NOMO-1 treated with dmso at 0.1 percent for 144 hours (cell line): ENCODE data around the gene LY6G6C.

ENCODE experiments used
- DNase-seq: peaks from one replicate; lab custom pipeline; 2025; ENCODE audit not compliant: unreplicated experiment; lab: John Stamatoyannopoulos, UW

LY6G6C gene

DNA sequence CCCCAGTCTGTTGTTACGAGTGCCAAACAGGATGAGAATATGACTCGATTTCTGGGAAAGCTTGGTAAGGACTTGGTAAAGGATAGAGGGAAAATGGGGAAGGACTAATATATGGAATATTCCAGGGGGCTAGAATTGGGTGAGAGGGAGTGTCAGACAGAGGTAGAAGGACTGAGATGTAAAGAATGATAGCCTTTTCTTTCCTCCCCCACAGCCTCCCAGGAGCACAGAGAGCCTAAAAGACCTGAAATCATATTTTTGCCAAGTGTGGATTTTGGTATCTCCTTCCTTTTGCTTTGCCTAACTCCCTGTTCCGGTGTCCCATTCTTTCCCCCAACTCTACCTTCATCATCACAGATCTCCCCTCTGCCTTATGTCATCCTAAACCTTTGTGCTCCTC lies 21.3 kb upstream of the LY6G6C start:
- no peak for DNase-seq

- no peak for DNase-seq
Observed at GRCh38 chr6:31741815-31742214, 20.3 kb upstream of the LY6G6C start.

DNA sequence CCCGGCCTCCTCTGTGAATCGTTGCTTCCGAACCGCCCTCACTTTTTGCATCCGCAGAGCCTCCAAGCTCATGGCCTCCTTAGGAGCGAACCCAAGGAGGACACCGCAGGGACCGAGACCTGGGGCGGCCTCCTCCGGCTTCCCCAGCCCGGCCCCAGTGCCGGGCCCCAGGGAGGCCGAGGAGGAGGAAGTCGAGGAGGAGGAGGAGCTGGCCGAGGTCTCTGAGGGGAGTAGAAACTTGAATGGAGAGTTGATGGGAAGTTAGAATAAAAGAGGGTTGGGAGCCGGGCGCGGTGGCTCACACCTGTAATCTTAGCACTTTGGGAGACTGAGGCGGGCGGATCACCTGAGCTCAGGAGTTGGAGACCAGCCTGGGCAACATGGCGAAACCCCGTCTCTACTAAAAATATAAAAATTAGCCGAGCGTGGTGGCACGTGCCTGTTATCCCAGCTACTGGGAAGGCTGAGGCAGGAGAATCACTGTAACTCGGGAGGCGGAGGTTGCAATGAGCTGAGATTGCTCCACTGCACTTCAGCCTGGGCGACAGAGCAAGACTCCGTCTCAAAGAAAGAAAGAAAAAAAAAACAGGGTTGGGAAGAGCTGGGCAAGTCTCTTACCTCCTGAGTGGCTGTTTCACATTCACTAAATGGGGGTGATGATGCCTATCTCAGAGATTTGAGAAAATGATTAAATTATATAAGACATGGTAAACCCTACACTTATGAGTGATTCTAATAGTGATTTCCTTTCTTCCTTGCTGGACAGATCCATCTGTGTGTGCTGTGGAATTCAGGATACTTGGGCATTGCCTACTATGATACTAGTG lies 19.1 kb upstream of the LY6G6C start:
- DNase-seq: peak; percentile 53

DNA sequence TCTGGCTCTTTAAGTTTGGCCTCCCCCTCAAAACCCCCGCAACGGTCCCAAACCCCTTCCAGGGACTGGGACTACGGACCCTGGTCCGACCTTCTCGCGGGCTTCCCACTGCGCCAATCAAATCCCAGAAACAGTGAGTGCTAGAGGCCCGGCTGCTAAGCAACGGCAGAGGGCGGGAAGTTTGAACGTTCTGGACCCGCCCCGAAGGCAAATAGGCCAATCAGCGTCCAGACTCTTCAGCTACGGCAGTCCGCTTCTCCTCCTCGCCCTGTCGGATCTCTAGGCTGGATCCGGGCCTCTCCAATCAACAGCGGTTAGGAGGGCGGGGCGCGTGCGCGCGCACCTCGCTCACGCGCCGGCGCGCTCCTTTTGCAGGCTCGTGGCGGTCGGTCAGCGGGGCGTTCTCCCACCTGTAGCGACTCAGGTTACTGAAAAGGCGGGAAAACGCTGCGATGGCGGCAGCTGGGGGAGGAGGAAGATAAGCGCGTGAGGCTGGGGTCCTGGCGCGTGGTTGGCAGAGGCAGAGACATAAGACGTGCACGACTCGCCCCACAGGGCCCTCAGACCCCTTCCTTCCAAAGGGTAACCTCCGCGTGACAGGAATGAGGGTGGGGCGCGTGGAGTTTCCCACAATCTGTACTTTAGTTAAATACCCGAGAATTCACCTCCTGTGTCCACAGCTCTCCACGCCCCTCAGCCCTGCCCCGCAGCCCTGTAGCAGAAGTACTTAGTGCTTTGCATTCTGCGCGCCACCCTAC lies 18.3 kb upstream of the LY6G6C start, which contains the start of gene MSH5:
Gene MSH5, plus strand, starts transcription at position 367 of the 758 bp plus-strand sequence. CDS start 462 bp downstream, outside the sequence.
- DNase-seq: peak; percentile 99

DNA sequence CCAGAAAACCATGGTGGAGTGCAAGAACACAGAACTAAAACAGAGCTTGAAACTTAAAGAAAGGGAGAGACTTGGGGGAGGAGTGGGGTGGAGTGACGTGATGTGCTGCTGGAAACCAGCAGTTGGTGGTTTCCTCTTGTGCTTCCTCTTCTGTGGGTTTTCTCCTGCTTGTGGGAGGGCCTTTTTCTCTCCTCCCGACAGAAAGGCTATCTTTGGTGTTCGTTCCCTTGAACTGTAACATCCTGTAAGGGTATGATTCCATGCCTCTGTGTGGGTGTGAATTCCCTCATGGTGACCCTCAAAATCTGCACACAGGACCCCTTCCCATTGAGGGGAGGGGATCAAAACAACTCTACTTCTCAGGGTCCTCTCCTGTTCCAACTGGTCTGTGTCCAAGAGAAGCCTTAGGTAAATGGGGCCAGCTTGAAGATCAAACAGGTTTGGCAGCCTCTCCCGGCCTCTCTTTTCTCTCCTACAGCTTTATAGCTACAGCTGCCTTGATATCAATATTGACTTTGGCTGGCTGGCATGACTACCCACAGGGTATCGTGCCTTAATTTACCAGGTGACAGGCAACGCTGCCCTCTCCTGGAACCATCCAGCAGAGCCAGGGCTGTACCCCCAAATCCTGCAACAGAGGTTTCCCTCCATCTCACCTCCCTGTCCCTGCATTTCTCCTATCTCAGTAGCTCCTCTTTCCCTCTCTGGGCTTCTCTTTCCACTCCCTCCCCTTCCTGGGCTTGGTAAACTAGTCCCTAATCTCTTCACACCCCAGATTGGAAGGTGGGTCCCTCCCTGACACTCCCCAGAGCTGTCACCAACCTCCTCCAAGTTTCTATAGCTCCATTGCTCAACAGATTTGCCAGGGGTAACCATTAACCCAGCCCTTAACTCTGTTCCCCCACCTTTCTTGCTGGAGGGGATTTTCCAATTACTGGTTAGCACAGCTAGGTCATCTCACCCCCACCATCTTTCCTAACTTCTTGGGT lies 16.7 kb upstream of the LY6G6C start:
- peak; percentile 99 for DNase-seq

DNA sequence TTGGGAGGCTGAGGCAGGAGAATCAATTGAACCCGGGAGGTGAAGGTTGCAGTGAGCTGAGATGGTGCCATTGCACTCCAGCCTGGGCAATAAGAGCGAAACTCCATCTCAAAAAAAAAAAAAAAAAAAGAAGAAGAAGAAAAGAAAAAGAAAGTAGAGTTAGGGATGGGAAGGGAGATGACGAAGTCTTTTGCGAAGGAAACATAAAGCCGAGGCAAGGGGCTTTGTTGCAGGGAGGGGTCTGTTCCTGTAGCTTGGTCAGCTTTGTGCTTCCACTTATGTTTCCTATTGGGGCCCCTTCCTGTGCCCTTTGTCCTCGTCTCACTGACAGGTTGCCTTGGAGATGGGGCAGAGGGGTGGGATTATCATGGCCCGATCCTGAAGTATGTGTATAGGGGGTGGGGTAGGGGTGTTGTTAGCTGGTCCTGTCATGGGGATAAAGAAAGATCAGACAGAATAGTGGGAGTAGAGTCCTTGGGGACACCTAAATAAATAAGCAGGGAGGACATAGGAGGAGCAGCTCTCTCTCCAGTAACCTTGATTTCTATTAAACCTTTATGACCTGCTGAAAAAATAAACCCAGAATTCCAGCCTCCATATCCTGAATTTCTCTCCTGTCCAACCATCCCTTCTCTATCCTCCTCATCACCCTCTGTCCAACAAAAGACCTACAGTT lies 15.9 kb upstream of the LY6G6C start:
- peak; percentile 69 for DNase-seq

DNA sequence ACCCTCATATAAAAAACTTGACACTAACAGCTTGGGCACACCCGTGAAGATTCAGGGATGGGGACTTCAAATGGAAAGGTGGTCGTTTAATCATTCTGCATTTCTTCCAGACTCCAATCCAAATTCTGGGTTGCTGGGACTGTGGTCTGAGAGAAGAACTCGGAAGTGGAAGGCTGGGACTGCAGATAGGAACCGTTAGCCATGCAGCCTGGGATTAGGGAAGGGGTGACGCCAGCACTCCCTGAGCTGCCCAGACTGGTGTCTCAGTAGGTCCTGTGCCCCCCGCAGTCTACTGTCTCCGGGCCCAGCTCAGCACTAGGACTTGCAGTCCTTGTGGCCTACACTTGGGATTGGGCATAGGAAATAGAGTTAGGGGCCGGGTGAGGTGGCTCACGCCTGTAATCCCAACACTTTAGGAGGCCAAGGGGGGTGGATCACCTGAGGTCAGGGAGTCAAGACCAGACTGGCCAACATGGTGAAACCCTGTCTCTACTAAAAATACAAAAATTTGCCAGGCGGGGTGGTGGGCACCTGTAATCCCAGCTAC lies 15.3 kb upstream of the LY6G6C start:
- DNase-seq: no peak

DNA sequence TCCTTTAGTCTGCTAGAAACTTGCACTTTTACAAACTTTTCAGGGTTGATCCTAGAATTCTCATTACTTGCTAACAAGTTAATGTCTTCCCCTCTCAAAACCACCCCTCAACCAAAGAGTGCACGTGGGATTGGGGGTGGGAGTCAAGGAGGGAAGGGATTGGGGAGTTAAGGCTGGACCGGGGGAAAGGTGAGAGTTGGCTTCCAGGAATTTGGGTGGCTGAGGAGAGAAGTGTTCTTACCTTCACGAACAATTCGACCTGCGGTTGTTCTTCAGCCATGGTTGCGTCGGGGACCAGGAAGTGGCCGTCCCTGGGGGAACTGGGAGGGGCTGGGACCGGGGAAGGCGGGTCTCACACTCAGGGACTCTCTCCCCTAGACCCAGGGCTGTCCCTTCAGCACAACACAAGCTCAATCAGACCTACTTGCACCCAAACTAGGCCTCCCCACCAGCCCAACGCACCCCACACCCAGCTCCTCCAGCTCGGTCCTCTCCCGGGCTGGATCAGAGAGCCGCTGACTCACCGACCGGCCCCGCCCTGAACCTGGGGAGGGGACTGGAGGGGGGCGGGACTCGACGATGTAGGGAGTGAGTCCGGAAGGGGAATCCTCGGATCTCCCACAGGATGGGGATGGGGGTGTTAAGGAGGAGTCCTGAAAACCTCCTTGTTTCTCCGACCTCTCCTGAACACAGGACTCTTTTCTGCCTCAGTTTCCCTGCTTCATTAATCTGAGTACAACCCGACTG lies 14.6 kb upstream of the LY6G6C start, which contains the start of gene CLIC1:
Gene CLIC1, minus strand, starts transcription at position 510 of the 747 bp plus-strand sequence. Its CDS starts 230 bp downstream, at position 280.
- DNase-seq: peak; percentile 78

DNA sequence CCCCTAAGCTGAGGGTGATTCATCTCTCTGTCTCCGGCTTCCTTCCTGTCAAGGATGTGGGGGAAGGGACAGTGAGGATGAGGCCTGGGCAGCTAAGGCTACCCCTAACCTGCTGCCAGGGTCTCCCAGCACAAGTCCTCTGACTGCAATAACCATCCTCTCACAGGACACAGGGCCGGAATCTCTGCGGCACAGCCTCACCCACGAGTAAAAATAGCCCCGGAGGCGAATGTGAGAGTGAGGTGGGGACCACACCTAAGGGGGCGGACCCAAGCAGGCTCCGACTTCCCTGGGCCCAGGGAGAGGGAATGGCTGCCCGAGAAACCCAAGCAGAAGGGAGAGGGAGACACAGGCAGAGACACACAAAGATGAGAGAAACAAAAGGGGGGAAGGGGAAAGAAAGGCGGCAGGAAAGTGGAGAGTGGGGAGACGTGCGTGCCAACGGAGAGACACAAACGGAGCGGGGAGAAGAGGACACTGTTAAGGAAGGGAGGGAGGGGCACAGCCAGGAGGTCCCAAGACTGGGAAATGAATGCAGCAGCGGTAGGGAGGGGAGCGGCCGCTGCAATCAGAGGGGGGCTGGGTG lies 13.4 kb upstream of the LY6G6C start:
- peak; percentile 26 for DNase-seq

GRCh38 chr6:31734247-31734820 lies 12.8 kb upstream of the LY6G6C start:
- DNase-seq: no peak

GRCh38 chr6:31733734-31734133 lies 12.2 kb upstream of the LY6G6C start:
- DNase-seq: no peak

- no peak for DNase-seq
Observed at GRCh38 chr6:31732029-31732428, 10.5 kb upstream of the LY6G6C start.

- DNase-seq: no peak
Observed at GRCh38 chr6:31730631-31731086, 9.1 kb upstream of the LY6G6C start.

- DNase-seq: peak; percentile 33
Observed at GRCh38 chr6:31729979-31730630, 8.6 kb upstream of the LY6G6C start.

DNA sequence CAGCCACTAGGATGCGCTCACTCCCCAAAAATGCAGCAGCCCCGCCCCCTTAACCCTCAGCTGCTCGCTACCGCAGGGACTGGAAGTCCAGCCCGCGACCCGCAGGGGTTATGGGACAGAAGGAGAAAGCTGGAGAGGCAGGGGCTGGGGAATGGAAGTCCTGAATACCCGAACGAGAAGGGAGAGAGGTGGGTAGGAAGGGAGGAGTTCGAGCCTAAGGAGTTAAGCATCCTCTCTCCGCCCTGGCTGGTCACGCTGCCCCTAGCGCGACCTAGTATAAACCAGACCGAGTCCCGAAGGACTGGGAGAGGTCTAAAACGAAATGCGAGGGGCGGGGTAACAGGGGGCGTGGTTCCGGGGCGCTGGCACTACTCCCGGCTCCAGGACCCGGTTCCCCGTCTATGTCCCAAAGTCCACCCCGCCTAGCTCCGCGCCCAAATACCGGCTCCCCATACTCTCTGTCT lies 8.0 kb upstream of the LY6G6C start:
- peak; percentile 64 for DNase-seq

DNA sequence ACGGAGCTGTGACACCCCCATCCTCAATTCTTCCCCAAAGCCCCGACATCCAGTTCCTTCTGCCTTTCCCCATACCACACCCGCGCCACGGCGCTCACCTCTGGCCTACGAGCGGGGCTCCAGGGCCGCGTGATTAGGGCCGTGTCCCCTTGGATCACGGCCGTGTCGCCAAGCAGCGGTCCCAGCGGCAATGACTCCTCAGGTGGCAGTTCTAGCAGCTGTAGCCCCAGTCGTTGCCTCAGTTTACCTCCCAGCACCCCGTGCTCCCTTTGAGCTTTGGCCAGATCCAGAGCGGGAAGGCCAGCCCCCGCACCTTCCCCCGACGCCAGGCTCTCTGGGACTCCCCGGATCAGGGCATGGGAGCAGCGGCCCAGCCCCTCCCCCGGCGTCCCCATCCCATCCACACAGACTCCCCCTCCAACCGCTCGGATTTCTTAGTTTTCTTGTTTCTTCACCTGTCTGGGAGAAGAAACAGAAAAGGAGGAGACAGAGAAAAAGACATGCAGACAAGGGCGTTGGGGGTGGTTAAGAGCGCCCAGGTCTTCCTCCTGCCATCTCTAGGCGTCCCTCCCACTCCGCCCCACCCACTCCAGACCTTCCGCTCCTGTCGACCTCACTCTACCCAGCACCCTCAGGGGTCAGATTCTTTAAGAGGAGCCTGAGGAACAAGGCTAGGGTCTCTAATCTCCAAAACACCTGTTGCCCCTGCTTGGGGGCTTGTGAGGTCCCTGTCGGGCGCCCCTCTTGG lies 7.4 kb upstream of the LY6G6C start, which contains the start of gene DDAH2:
Gene DDAH2, minus strand, starts transcription at position 533 of the 748 bp plus-strand sequence. Its CDS starts 138 bp downstream, at position 395.
- no peak for DNase-seq
